ENCODE data around the gene SAMD8. TPM values are rescaled to one million over a fixed set of nuclear protein-coding genes. Genes with fewer than 3 reads are reported as not detected.
A peak's percentile ranks its signal among the peaks of the same experiment; 100 is the strongest.
"Not testable (repeated sequence)": the region's sequence is repeated elsewhere in the genome, so short reads cannot be mapped to it uniquely, and the experiment has no call there.

SAMD8 gene
- total and polyA plus RNA-seq, 12 donors = 5.7 to 48.7 (median 29.1) TPM

DNA sequence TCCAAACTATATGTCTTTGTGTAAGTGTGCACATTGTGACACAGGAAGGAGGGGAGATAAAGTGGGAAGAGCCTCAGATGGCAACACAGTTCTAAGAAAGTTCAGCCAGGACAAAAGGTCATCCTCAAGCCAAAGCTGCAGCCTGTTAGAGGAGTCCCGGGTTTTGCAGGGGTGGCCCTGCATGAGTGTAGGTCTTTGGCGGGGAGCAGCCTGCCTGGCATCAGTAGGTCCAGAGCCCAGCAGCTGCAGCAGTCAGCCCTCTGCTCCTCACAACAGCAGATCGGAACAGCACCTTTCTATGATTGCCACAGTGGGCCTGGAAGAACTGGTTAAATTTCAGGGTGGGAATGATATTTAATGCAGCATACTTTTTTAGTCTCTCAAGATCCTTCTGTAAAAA lies 85.6 kb downstream of the SAMD8 start:
- H3K27ac ChIP-seq = no peak overlapping the region
- peak in 2 of 7 donors; percentile 17 to 39 for DNase-seq
- H3K9me3 ChIP-seq (replicated peaks in 1 of 3) = no peaks in the 10 kb centered on the region
- peaks cover 0 to 19% of the 10 kb centered on the region in 2 donors for H3K4me1 ChIP-seq (replicated peaks in 1 of 2)
- H3K36me3 ChIP-seq (replicated peaks in 1 of 2) = no peaks in the 10 kb centered on the region
- TF ChIP-seq, protein P1, sequence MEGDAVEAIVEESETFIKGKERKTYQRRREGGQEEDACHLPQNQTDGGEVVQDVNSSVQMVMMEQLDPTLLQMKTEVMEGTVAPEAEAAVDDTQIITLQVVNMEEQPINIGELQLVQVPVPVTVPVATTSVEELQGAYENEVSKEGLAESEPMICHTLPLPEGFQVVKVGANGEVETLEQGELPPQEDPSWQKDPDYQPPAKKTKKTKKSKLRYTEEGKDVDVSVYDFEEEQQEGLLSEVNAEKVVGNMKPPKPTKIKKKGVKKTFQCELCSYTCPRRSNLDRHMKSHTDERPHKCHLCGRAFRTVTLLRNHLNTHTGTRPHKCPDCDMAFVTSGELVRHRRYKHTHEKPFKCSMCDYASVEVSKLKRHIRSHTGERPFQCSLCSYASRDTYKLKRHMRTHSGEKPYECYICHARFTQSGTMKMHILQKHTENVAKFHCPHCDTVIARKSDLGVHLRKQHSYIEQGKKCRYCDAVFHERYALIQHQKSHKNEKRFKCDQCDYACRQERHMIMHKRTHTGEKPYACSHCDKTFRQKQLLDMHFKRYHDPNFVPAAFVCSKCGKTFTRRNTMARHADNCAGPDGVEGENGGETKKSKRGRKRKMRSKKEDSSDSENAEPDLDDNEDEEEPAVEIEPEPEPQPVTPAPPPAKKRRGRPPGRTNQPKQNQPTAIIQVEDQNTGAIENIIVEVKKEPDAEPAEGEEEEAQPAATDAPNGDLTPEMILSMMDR (IDR thresholded peaks at IDR 0.05) = no peak
- TF ChIP-seq POLR2A (IDR thresholded peaks at IDR 0.05) = no peak
- H3K27me3 ChIP-seq = no peaks in the 10 kb centered on the region
- no peak overlapping the region for H3K4me3 ChIP-seq
- intact Hi-C loops (cut with DNase I) = no loop called here
- 79 to 91% (median 87%) methylated on average over 2 to 3 of the region's 3 CpGs for WGBS, 4 donors

DNA sequence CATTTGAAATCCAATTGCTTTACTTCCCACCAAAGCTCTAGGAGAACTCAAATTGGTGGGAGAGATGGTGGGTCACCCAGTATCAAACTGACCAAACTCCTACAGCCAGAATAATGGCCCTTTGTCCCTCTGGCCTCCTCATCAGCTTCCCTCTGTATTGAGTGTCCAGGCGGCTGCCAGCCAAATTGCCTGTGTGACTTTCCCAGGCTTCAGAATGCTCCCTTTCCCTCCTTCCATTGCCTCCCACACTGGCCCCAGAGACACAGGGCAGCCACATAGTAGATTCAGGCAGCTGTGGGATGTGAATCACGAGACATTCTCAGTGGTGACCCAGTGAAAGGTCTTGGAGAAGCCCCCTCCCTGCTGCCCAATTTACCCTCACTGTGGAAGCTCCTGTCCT lies 86.5 kb downstream of the SAMD8 start:
- intact Hi-C loops (cut with DNase I) = no loop called here
- Histone ChIP-seq H3K4me1 (replicated peaks in 1 of 2) (peaks cover 0 to 16% of the 10 kb centered on the region in 2 donors), H3K27ac (no peak overlapping the region), H3K27me3 (no peaks in the 10 kb centered on the region), H3K9me3 (replicated peaks in 1 of 3) (no peaks in the 10 kb centered on the region), H3K4me3 (no peak overlapping the region), H3K36me3 (replicated peaks in 1 of 2) (no peaks in the 10 kb centered on the region)
- 84 to 99% (median 89%) methylated on average over 1 to 2 of the region's 2 CpGs for WGBS, 4 donors
- TF ChIP-seq POLR2A (IDR thresholded peaks at IDR 0.05) = no peak
- TF ChIP-seq, protein P1 (IDR thresholded peaks at IDR 0.05) = no peak
- DNase-seq = peak in 2 of 7 donors; percentile 13 to 30

DNA sequence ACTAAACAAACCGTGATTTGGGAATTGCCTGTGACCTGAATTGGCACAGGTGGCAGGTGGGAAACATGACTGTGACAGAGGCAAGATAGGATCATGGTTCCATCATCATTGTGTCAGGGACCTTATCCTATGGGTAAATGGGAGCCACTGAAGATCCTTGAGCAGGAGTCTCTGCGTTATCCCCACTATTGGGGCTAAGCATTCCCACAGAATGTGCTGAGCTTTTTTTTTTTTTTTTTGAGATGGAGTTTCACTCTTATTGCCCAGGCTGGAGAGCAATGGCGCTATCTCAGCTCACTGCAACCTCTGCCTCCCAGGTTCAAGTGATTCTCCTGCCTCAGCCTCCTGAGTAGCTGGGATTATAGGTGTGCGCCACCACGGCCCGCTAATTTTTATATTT lies 88.5 kb downstream of the SAMD8 start:
- H3K9me3 ChIP-seq (replicated peaks in 1 of 3); H3K27ac ChIP-seq; H3K36me3 ChIP-seq (replicated peaks in 1 of 2); intact Hi-C loops (cut with DNase I); H3K27me3 ChIP-seq; H3K4me3 ChIP-seq: not testable (repeated sequence)
- H3K4me1 ChIP-seq (replicated peaks in 1 of 2) = peaks cover 5 to 21% of the 10 kb centered on the region in 2 donors
- 70 to 98% (median 83%) methylated on average over 5 to 6 of the region's 6 CpGs for WGBS, 4 donors
- peak in 1 of 7 donors; percentile 6 for DNase-seq

DNA sequence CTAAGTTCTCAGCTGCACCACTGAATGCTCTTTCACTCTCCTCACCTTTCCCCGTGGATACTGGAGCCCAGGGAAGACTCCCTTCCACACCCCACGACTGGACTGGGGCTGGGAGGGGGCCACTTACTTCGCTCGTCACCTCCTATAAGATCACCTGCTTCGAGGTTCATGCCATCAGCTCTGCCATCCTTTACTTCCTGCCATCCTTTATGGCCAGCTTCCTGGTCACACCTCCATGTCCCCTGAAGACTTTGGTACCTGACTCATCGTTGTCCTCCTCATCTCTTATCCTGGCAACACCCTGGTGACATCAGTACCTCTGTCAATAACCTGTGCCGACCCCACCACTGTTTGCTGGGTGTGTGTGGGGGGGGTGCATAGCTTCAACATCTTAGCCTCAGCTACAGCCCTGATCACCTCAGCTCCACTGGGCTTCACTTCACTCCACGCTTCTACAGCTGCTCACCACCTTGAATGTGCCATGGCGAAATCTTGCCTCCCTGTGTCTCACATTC lies 90.4 kb downstream of the SAMD8 start:
- peak in 2 of 7 donors; percentile 11 to 23 for DNase-seq
- no peaks in the 10 kb centered on the region for H3K27me3 ChIP-seq
- H3K36me3 ChIP-seq (replicated peaks in 1 of 2) = no peaks in the 10 kb centered on the region
- H3K9me3 ChIP-seq (replicated peaks in 1 of 3) = no peaks in the 10 kb centered on the region
- H3K27ac ChIP-seq = no peak overlapping the region
- H3K4me3 ChIP-seq = no peak overlapping the region
- WGBS, 4 donors = 87 to 91% (median 89%) methylated on average over 9 of the region's 9 CpGs
- intact Hi-C loops (cut with DNase I) = no loop called here
- H3K4me1 ChIP-seq (replicated peaks in 1 of 2) = peaks cover 5 to 15% of the 10 kb centered on the region in 2 donors
- TF ChIP-seq, protein P1 (IDR thresholded peaks at IDR 0.05) = no peak
- TF ChIP-seq POLR2A (IDR thresholded peaks at IDR 0.05) = no peak
